Retinal pigment epithelial cell (primary cell): Measurements from ENCODE around the gene EEIG2.

Experiments used
- DNase-seq: peaks from one replicate; pipeline ENCODE4 v3.0.0-alpha.2; 2010; ENCODE audit warnings: low read depth
- H3K4me3 ChIP-seq: 2 replicates; pipeline ENCODE4 v1.5.1; 2011; ENCODE audit warnings: mild to moderate bottlenecking, low read length, control low read depth, moderate library complexity
- CTCF ChIP-seq: conservative IDR thresholded peaks from 2 replicates; pipeline ENCODE4 v1.5.1; 2011; ENCODE audit warnings: low read depth, low read length, control low read depth, inconsistent platforms

The EEIG2 gene

GRCh38 chr1:108595507-108595906 lies 35.6 kb downstream of the EEIG2 start:
- TF ChIP-seq CTCF: no peak
- DNase-seq: no peak
- no peak overlapping the region for H3K4me3 ChIP-seq

GRCh38 chr1:108597041-108597440 lies 37.1 kb downstream of the EEIG2 start:
- no peak for TF ChIP-seq CTCF
- no peak overlapping the region for H3K4me3 ChIP-seq
- no peak for DNase-seq

GRCh38 chr1:108598340-108598739 lies 38.4 kb downstream of the EEIG2 start:
- H3K4me3 ChIP-seq: no peak overlapping the region
- DNase-seq: no peak
- no peak for TF ChIP-seq CTCF

GRCh38 chr1:108600504-108600903 lies 40.6 kb downstream of the EEIG2 start:
- TF ChIP-seq CTCF: no peak
- DNase-seq: no peak
- H3K4me3 ChIP-seq: no peak overlapping the region

- H3K4me3 ChIP-seq: no peak overlapping the region
- no peak for TF ChIP-seq CTCF
- no peak for DNase-seq
Observed at GRCh38 chr1:108601708-108602410, 42.0 kb downstream of the EEIG2 start.

GRCh38 chr1:108605633-108606032 lies 45.7 kb downstream of the EEIG2 start:
- no peak for TF ChIP-seq CTCF
- no peak for DNase-seq
- H3K4me3 ChIP-seq: no peak overlapping the region

- TF ChIP-seq CTCF: no peak
- no peak for DNase-seq
- no peak overlapping the region for H3K4me3 ChIP-seq
Observed at GRCh38 chr1:108606478-108606877, 46.6 kb downstream of the EEIG2 start.
